Adrenal gland (tissue), 12 donors: ENCODE results near the gene SRPK3. TPM values are rescaled to one million over a fixed set of nuclear protein-coding genes. Genes with fewer than 3 reads are reported as not detected.

Experiments used
- DNase-seq, 7 donors: peaks; one replicate each; pipeline ENCODE4 v3.0.0-alpha.2; 2019 to 2020
- H3K27ac ChIP-seq, 5 donors: fragments of 200-600 bp; sonication (generic) in 4 of 5; 1 replicate in 3 of 5; 2 replicates in 2 of 5; pipeline versions ENCODE4 v1.5.1 to v1.8.0; 2016 to 2020; ENCODE audit warnings: mild to moderate bottlenecking in 1 of 5
- H3K27me3 ChIP-seq: fragments of 200-600 bp; 2 replicates; pipeline ENCODE4 v1.8.0; 2021
- H3K36me3 ChIP-seq, 2 donors: fragments of 200-600 bp; replicated peaks in 1 of 2; 1 replicate in 1 of 2; 2 replicates in 1 of 2; pipeline versions ENCODE4 v1.5.1 to v1.8.0; 2018 to 2022
- H3K4me1 ChIP-seq, 2 donors: fragments of 200-600 bp; replicated peaks in 1 of 2; 1 replicate in 1 of 2; 2 replicates in 1 of 2; pipeline versions ENCODE4 v1.5.1 to v1.8.0; 2018 to 2021
- H3K4me3 ChIP-seq, 4 donors: fragments of 200-600 bp; sonication (generic) in 3 of 4; one replicate each; pipeline ENCODE4 v1.5.1; 2016 to 2018
- H3K9me3 ChIP-seq, 3 donors: fragments of 200-600 bp; sonication (generic) in 1 of 3; replicated peaks in 1 of 3; 1 replicate in 2 of 3; 2 replicates in 1 of 3; pipeline versions ENCODE4 v1.5.1 to v1.8.0; 2016 to 2021
- POLR2A ChIP-seq, 2 donors: fragments of 450-650 bp; IDR thresholded peaks; one replicate each; pipeline ENCODE4 v1.6.1; 2017; ENCODE audit warnings: antibody characterized with exemption in 2 of 2, mild to moderate bottlenecking in 2 of 2, moderate library complexity in 1 of 2
- WGBS, 4 donors: extraction: QIAGEN DNeasy Blood & Tissue Kit in 2 of 4; methylation state at CpG; one replicate each; pipeline versions ENCODE4 v1.1.5 to v1.1.7; 2013 to 2017; 5-methylcytosine and 5-hydroxymethylcytosine counted together
- intact Hi-C, 2 donors: fragments of 100-400 bp; cut with DNase I; formaldehyde crosslinking; loops; one replicate each; pipeline versions ENCODE4 v1.14.1 to v1.15.0; 2022 to 2023
- polyA plus RNA-seq, 3 donors: library from polyadenylated mRNA; stranded (reverse); fragments of 200-250 nt in 2 of 3; fragments of 350-450 nt in 1 of 3; fragmentation: Illumina TruSeq in 1 of 3; extraction: RNeasy Lipid Tissue Mini Kit (QIAGEN cat#74804) in 1 of 3; gene quantifications; one replicate each; pipeline ENCODE4 v1.2.3, GENCODE V29; 2013 to 2014
- total RNA-seq, 9 donors: library from RNA; depleted of rRNA in 4 of 9; stranded (reverse); fragments of >200 nt in 4 of 9; fragments of 120-200 nt in 1 of 9; fragmentation: NEBNext Ultra II Directional in 1 of 9; extraction: Animal tissue kit (Norgen Biotek cat#: 25700) in 1 of 9; gene quantifications; one replicate each; pipeline versions ENCODE4 v1.1.0 to v1.2.4, GENCODE V29; 2013 to 2023
- TF ChIP-seq, protein P1 (sequence below), 6 experiments: fragments of 450-650 bp in 4 of 6; fragments of 200-600 bp in 2 of 6; sonication (generic) in 1 of 6; IDR thresholded peaks; 1 replicate in 5 of 6; 2 replicates in 1 of 6; pipeline versions ENCODE4 v1.5.1 to v1.8.0; 2016 to 2021; ENCODE audit warnings: antibody characterized with exemption in 6 of 6, mild to moderate bottlenecking in 2 of 6, moderate library complexity in 1 of 6
- donor health status: healthy with polysubstance abuse.
- donor health status: Bipolar disorder and iron deficiency.
- donor health status: DM: yes; HTN: yes; CAD: no.
- donor health status: DM: no; HTN: no; CAD: no.
- donor health status: DM: no; HTN: no; CAD: no.
- donor health status: DM: yes; HTN: yes; CAD: no.

Gene SRPK3
- total and polyA plus RNA-seq, 12 donors, result 0.14 to 20.5 (median 1.3) TPM; not detected in 1

DNA sequence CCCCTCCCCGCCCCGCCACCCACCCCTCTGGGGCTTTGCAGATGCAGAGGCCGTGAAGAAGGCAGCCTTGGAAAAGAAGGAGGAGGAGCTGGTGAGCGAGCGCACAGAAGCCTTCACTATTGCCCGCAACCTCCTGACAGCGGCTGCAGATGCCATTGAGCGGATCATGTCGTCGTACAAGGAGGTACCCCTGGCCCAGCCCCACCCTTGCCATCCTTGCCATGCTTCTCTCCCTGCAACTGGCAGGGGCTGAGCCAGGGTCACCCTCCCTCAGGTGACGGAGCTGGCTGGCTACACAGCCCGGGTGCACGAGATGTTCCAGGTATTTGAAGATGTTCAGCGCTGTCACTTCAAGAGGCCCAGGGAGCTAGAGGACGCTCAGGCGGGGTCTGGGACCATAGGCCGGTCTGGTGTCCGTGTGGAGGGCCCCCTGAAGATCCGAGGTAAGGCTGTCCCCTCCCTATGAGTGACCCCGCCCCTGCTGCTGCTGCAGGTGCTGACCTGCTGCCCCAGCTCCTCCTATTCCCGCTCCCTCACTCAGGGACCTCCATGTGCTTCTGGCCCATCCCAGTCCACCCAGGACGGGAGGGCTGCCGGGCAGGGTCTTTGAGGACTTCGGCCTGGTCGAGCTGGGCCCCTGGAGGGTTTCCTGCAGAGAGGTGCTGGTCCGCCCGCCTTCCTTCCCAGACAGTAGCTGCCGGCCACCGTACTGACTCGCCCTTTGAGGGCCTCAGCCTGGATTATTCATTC lies 44.6 kb upstream of the SRPK3 start:
- Histone ChIP-seq H3K36me3 (no peaks in the 10 kb centered on the region), H3K9me3 (no peaks in the 10 kb centered on the region), H3K4me1 (peaks cover 4% of the 10 kb centered on the region in 2 donors), H3K4me3 (no peak overlapping the region), H3K27me3 (no peaks in the 10 kb centered on the region), H3K27ac (no peak overlapping the region)
- intact Hi-C loops, result no loop called here
- 85 to 100% (median 90%) methylated on average over 2 to 30 of the region's 30 CpGs for WGBS, 4 donors
- no peak for TF ChIP-seq POLR2A (IDR thresholded peaks at IDR 0.05)
- TF ChIP-seq, protein P1, sequence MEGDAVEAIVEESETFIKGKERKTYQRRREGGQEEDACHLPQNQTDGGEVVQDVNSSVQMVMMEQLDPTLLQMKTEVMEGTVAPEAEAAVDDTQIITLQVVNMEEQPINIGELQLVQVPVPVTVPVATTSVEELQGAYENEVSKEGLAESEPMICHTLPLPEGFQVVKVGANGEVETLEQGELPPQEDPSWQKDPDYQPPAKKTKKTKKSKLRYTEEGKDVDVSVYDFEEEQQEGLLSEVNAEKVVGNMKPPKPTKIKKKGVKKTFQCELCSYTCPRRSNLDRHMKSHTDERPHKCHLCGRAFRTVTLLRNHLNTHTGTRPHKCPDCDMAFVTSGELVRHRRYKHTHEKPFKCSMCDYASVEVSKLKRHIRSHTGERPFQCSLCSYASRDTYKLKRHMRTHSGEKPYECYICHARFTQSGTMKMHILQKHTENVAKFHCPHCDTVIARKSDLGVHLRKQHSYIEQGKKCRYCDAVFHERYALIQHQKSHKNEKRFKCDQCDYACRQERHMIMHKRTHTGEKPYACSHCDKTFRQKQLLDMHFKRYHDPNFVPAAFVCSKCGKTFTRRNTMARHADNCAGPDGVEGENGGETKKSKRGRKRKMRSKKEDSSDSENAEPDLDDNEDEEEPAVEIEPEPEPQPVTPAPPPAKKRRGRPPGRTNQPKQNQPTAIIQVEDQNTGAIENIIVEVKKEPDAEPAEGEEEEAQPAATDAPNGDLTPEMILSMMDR (IDR thresholded peaks at IDR 0.05), result no peak
- no peak for DNase-seq

DNA sequence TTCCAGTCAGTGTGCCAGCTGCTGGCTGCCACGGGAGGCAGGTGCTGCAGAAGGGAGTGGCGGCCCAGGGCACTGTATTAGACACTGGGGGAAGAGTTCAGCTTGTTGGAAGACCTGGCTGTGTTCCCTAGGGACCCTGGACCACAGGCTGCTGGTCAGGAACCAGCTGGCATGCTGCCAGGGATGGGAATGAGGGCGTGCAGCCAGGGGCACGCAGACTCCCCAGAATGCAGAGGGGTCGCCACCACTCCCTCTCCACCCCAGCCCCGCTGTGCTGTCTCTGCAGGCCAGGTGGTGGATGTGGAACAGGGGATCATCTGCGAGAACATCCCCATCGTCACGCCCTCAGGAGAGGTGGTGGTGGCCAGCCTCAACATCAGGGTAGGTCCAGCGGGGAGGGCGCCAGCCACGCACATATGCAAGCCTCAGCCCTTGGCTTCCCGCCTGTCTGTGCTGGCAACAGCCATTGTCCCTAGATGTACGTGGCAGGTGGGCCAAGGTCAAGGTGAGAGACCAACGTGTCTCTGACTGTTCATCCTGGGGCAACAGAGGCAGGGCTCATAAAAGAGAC lies 43.9 kb upstream of the SRPK3 start:
- intact Hi-C loops, result no loop called here
- WGBS, 4 donors, result 66 to 80% (median 75%) methylated on average over 1 to 15 of the region's 15 CpGs
- TF ChIP-seq POLR2A (IDR thresholded peaks at IDR 0.05), result no peak
- Histone ChIP-seq H3K27ac (no peak overlapping the region), H3K9me3 (no peaks in the 10 kb centered on the region), H3K4me3 (no peak overlapping the region), H3K36me3 (no peaks in the 10 kb centered on the region), H3K27me3 (no peaks in the 10 kb centered on the region), H3K4me1 (peaks cover 2 to 4% of the 10 kb centered on the region in 2 donors)
- no peak for DNase-seq

DNA sequence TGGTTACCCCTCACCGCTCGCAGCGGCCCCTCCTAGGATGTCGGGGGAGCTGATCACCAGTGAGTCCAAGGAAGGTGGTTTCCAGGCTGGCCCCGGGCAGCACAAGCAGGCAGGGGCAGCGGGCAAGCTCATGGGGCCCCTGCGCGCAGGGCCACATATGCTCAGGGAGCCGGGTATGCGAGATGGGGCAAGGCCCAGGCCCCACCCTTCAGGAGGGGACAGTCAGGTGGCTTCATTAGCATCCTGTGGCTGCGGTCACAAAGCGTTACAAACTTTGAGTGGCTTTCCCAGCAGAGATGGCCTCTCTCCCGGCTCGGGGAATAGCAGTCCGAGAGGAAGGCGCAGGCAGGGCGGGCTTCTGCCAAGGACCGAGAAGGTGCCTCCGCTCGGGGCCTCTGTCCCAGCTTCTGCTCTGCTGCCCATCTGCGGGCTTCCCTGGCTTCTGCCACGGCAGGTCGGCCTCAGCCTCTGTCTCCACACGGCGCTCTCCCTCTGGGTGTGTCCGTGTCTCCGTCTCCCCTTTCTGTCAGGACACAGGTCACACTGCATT lies 42.7 kb upstream of the SRPK3 start:
- Histone ChIP-seq H3K27ac (no peak overlapping the region), H3K36me3 (no peaks in the 10 kb centered on the region), H3K4me1 (peaks cover 0 to 5% of the 10 kb centered on the region in 2 donors), H3K27me3 (no peaks in the 10 kb centered on the region), H3K9me3 (no peaks in the 10 kb centered on the region), H3K4me3 (no peak overlapping the region)
- DNase-seq, result no peak
- WGBS, 4 donors, result 91 to 100% (median 95%) methylated on average over 3 to 23 of the region's 27 CpGs
- intact Hi-C loops, result no loop called here
- TF ChIP-seq, protein P1 (IDR thresholded peaks at IDR 0.05), result no peak
- no peak for TF ChIP-seq POLR2A (IDR thresholded peaks at IDR 0.05)

DNA sequence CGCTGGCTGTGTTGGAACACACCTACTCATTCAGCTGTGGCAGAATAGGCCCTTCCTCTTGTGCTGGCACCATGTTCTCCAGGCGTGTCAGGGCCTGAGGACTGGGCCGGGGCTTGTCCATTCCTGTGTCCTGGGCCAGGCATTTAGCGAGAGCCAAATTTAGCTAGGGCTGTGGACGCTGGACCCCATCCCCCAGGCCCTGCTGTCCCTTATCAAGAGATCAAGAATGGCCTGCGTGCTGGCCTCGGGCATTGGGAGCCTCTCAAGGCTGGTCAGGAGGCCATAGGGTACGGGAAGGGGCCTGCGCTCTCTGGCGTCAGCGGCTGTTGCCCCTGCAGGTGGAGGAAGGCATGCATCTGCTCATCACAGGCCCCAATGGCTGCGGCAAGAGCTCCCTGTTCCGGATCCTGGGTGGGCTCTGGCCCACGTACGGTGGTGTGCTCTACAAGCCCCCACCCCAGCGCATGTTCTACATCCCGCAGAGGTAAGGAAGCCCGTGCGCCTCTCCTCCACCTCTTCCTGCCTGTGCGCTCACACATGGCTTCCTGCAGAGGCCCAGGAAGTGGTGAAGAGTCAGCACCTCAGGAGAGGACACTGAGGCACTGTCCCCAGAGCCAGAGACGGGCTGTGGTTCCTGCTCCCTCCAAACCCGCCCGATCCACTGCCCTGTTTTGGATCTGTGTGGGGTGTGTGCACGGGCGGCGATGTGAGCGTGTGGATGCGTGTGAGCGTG lies 40.9 kb upstream of the SRPK3 start:
- intact Hi-C loops, result no loop called here
- Histone ChIP-seq H3K27ac (no peak overlapping the region), H3K9me3 (no peaks in the 10 kb centered on the region), H3K4me3 (no peak overlapping the region), H3K27me3 (no peaks in the 10 kb centered on the region), H3K36me3 (no peaks in the 10 kb centered on the region), H3K4me1 (peaks cover 0 to 5% of the 10 kb centered on the region in 2 donors)
- TF ChIP-seq, protein P1 (IDR thresholded peaks at IDR 0.05), result no peak
- TF ChIP-seq POLR2A (IDR thresholded peaks at IDR 0.05), result no peak
- 87 to 97% (median 93%) methylated on average over 7 to 29 of the region's 29 CpGs for WGBS, 4 donors
- DNase-seq, result no peak
